MM.1S (cell line): ENCODE measurements around the gene ACOXL.

Experiments used
- DNase-seq: peaks from one replicate; pipeline ENCODE4 v3.0.0-alpha.2; 2015
- H2AFZ ChIP-seq: fragments of 300-600 bp; sonication (generic); 2 replicates; pipeline ENCODE4 v1.6.0; 2016; ENCODE audit warnings: antibody characterized with exemption, low read length
- H3F3A ChIP-seq: fragments of 300-600 bp; sonication (generic); 2 replicates; pipeline ENCODE4 v1.6.1; 2016; ENCODE audit warnings: mild to moderate bottlenecking, antibody characterized with exemption, low read length, moderate library complexity, mixed read lengths; ENCODE audit not compliant: insufficient read depth
- H3K27ac ChIP-seq: fragments of 300-600 bp; sonication (generic); 2 replicates; pipeline ENCODE4 v1.5.1; 2016; ENCODE audit warnings: mild to moderate bottlenecking, low read length
- H3K27me3 ChIP-seq: fragments of 300-600 bp; sonication (generic); replicated peaks from 2 replicates; pipeline ENCODE4 v1.6.0; 2016; ENCODE audit warnings: low read length; ENCODE audit not compliant: insufficient read depth
- H3K36me3 ChIP-seq: fragments of 300-600 bp; sonication (generic); replicated peaks from 2 replicates; pipeline ENCODE4 v1.6.1; 2016; ENCODE audit warnings: mild to moderate bottlenecking, low read length, mixed read lengths; ENCODE audit not compliant: insufficient read depth
- H3K4me1 ChIP-seq: fragments of 300-600 bp; sonication (generic); 2 replicates; pipeline ENCODE4 v1.6.1; 2016; ENCODE audit warnings: low read length, mixed read lengths
- H3K4me2 ChIP-seq: fragments of 300-600 bp; sonication (generic); 2 replicates; pipeline ENCODE4 v1.6.0; 2016; ENCODE audit warnings: low read depth, low read length
- H3K4me3 ChIP-seq: fragments of 300-600 bp; sonication (generic); 2 replicates; pipeline ENCODE4 v1.5.1; 2016; ENCODE audit warnings: low read length, mixed read lengths
- H3K79me2 ChIP-seq: fragments of 300-600 bp; sonication (generic); 2 replicates; pipeline ENCODE4 v1.6.1; 2016; ENCODE audit warnings: mixed run types, low read length, mixed read lengths
- H3K9ac ChIP-seq: fragments of 300-600 bp; sonication (generic); 2 replicates; pipeline ENCODE4 v1.6.1; 2016; ENCODE audit warnings: low read length, mixed read lengths
- H3K9me2 ChIP-seq: fragments of 300-600 bp; sonication (generic); replicated peaks from 2 replicates; pipeline ENCODE4 v1.6.1; 2016; ENCODE audit warnings: mild to moderate bottlenecking, low read length, mixed read lengths; ENCODE audit not compliant: insufficient read depth
- H3K9me3 ChIP-seq: fragments of 300-600 bp; sonication (generic); replicated peaks from 2 replicates; pipeline ENCODE4 v1.6.1; 2016; ENCODE audit warnings: mild to moderate bottlenecking, low read length, mixed read lengths; ENCODE audit not compliant: insufficient read depth
- H4K20me1 ChIP-seq: fragments of 300-600 bp; sonication (generic); 2 replicates; pipeline ENCODE4 v1.6.1; 2016; ENCODE audit warnings: mild to moderate bottlenecking, low read length, moderate library complexity, mixed read lengths; ENCODE audit not compliant: insufficient read depth
- CTCF ChIP-seq: fragments of 300-600 bp; sonication (generic); IDR thresholded peaks from 2 replicates; pipeline ENCODE4 v1.5.1; 2016; ENCODE audit warnings: antibody characterized with exemption, low read length, mixed read lengths
- EZH2 ChIP-seq: fragments of 300-600 bp; sonication (generic); optimal IDR thresholded peaks from 2 replicates; pipeline ENCODE3; 2017; ENCODE audit warnings: low read depth, mild to moderate bottlenecking, antibody characterized with exemption, low read length, mixed read lengths
- EZH2phosphoT487 ChIP-seq: fragments of 300-600 bp; sonication (generic); IDR thresholded peaks from 2 replicates; pipeline ENCODE4 v1.6.1; 2018; ENCODE audit warnings: antibody characterized with exemption, low read length

Gene ACOXL

DNA sequence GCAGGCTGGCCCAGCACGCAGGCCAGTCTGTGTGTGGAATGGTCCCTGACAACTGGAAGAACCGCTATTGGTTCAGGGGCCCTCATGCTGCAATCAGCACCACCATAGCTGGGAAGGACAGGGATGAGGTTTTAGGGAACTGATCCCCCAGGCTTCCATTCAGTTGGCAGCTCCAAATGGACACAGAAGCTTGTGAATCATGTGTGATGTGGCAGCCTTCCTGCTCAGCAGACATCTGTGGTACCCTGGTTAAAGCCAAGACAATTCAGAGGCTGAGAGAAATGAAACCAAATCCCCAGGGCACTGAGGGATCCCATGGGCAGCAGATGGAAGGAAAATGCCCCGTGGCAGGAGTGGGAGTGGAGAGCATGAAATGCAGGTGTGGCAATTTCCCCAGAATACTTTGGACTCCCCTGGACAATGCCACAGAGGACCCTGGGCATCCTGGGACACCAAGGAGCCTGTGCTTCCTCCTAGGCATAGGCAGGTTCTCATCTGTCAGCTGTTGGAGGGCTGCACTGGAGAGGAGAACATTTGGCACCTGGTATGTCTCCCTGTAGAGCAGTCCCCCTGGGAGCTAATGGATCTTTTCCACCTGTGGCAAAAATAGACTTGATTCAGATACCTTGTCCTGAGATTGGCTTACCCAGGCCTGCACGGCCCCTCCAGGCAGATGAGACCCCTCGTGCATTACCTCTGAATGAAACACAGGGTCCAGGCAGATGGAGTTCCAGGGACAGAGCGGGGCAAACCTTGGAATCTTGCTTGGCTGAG is 226.2 kb downstream of the ACOXL start:
- no peak for DNase-seq
- Histone ChIP-seq H3K36me3 (no peaks in the 10 kb centered on the region), H3K9me2 (no peaks in the 10 kb centered on the region), H3K27me3 (no peaks in the 10 kb centered on the region), H3K27ac (no peak overlapping the region), H3K4me2 (no peak overlapping the region), H3K4me1 (no peaks in the 10 kb centered on the region), H3K9me3 (no peaks in the 10 kb centered on the region), H3K4me3 (no peak overlapping the region), H3K79me2 (no peaks in the 10 kb centered on the region), H3F3A (no peaks in the 10 kb centered on the region), H4K20me1 (no peaks in the 10 kb centered on the region), H3K9ac (no peak overlapping the region), H2AFZ (no peak overlapping the region)
- no peak for TF ChIP-seq EZH2phosphoT487
- TF ChIP-seq EZH2, result no peak
- TF ChIP-seq CTCF, result no peak

DNA sequence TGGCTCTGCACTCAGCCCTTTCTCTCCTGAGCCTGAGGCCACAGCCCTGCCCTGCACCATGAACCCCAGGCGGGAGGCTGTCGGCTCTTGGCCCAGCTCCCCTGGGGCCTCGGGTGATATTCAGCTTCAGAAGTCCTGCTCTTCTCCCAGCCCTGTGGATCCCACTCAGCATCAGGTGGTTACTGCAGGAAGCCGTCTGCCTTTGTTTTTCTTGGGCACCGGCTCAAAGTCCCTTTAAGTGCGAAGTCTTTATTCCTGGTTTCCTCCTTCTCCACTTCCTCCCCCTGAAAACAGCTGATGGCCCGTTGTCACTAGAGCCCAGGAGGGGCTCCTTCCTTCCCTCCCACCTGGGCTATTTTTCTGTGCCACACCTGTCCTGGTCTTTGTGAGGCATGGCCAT is 226.8 kb downstream of the ACOXL start:
- no peak overlapping the region for H3K27ac ChIP-seq

DNA sequence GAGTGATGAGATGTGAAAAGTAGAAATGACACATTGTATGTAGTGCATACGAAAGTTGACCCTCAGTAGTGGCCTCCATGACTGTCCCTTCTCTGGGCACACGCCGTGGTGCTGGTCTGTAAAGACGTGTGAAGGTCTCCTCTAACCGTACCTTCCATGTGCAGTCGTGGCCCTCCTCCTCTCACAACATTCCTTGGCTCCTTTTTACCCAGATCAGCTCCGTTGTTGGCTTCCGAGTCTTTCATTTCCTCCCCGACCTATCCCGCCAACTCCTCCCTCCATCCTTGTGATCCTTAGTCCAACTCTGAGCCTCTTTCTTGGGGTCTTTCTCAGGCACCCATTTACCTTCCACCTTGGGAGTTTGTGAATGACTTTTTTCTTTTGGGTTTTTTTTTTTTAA is 227.9 kb downstream of the ACOXL start:
- H3K9me2 ChIP-seq, result no peaks in the 10 kb centered on the region
- TF ChIP-seq CTCF (no peak), EZH2phosphoT487 (no peak), EZH2 (no peak)
- no peaks in the 10 kb centered on the region for H3K79me2 ChIP-seq
- no peak overlapping the region for H3K4me2 ChIP-seq
- H3K9ac ChIP-seq, result no peak overlapping the region
- H3K27ac ChIP-seq, result no peak overlapping the region
- no peak overlapping the region for H3K4me3 ChIP-seq
- H2AFZ ChIP-seq, result no peak overlapping the region
- no peaks in the 10 kb centered on the region for H3K36me3 ChIP-seq
- no peak for DNase-seq
- no peaks in the 10 kb centered on the region for H3F3A ChIP-seq
- H3K9me3 ChIP-seq, result no peaks in the 10 kb centered on the region
- H3K27me3 ChIP-seq, result no peaks in the 10 kb centered on the region
- no peaks in the 10 kb centered on the region for H3K4me1 ChIP-seq
- no peaks in the 10 kb centered on the region for H4K20me1 ChIP-seq

More for the DNA sequence above, 226.8 kb downstream of the ACOXL start:
- Histone ChIP-seq H3K9me2 (no peaks in the 10 kb centered on the region), H2AFZ (no peak overlapping the region), H3K79me2 (no peaks in the 10 kb centered on the region), H3K4me3 (no peak overlapping the region), H3K4me2 (no peak overlapping the region), H4K20me1 (no peaks in the 10 kb centered on the region), H3K27me3 (no peaks in the 10 kb centered on the region), H3K9me3 (no peaks in the 10 kb centered on the region), H3K4me1 (no peaks in the 10 kb centered on the region), H3K36me3 (no peaks in the 10 kb centered on the region), H3F3A (no peaks in the 10 kb centered on the region), H3K9ac (no peak overlapping the region)
- TF ChIP-seq CTCF (no peak), EZH2phosphoT487 (no peak), EZH2 (no peak)
- DNase-seq, result no peak
